ENCODE results near the gene MYBL2.
A peak's percentile ranks its signal among the peaks of the same experiment; 100 is the strongest.
"Not testable (repeated sequence)": the region's sequence is repeated elsewhere in the genome, so short reads cannot be mapped to it uniquely, and the experiment has no call there.

Gene MYBL2

GRCh38 chr20:43666376-43667328, at the start of gene MYBL2:
Gene MYBL2 (plus strand): TSS chr20:43667114. CDS start chr20:43667284, 170 bp downstream.
- peak; percentile 89 for DNase-seq (ENCODE audit: low spot score)

GRCh38 chr20:43631598-43631997, 35.3 kb upstream of the MYBL2 start:
- no peak for DNase-seq (ENCODE audit: low spot score)

- no peak for DNase-seq (ENCODE audit: low spot score)
Observed at GRCh38 chr20:43636429-43636828, 30.5 kb upstream of the MYBL2 start.

- no peak for DNase-seq (ENCODE audit: low spot score)
Observed at GRCh38 chr20:43642548-43642947, 24.4 kb upstream of the MYBL2 start.

GRCh38 chr20:43650997-43651525, 15.9 kb upstream of the MYBL2 start:
- DNase-seq (ENCODE audit: low spot score) = no peak

GRCh38 chr20:43651650-43652184, 15.2 kb upstream of the MYBL2 start:
- not testable (repeated sequence) for DNase-seq (ENCODE audit: low spot score)

GRCh38 chr20:43653966-43654365, 12.9 kb upstream of the MYBL2 start:
- no peak for DNase-seq (ENCODE audit: low spot score)

- DNase-seq (ENCODE audit: low spot score) = not testable (repeated sequence)
Observed at GRCh38 chr20:43655176-43655575, 11.7 kb upstream of the MYBL2 start.

- DNase-seq (ENCODE audit: low spot score) = no peak
Observed at GRCh38 chr20:43655937-43656336, 11.0 kb upstream of the MYBL2 start.

GRCh38 chr20:43658069-43658722, 8.7 kb upstream of the MYBL2 start:
- DNase-seq (ENCODE audit: low spot score) = no peak

- no peak for DNase-seq (ENCODE audit: low spot score)
Observed at GRCh38 chr20:43658723-43659419, 8.0 kb upstream of the MYBL2 start.

GRCh38 chr20:43662943-43663655, 3.8 kb upstream of the MYBL2 start:
- no peak for DNase-seq (ENCODE audit: low spot score)

- no peak for DNase-seq (ENCODE audit: low spot score)
Observed at GRCh38 chr20:43665466-43666176, 1.3 kb upstream of the MYBL2 start.

- DNase-seq (ENCODE audit: low spot score) = peak; percentile 70
Observed at GRCh38 chr20:43667341-43668132, 623 bp downstream of the MYBL2 start.

GRCh38 chr20:43669332-43669731, 2.4 kb downstream of the MYBL2 start:
- DNase-seq (ENCODE audit: low spot score) = no peak

- no peak for DNase-seq (ENCODE audit: low spot score)
Observed at GRCh38 chr20:43670423-43670822, 3.5 kb downstream of the MYBL2 start.

- DNase-seq (ENCODE audit: low spot score) = no peak
Observed at GRCh38 chr20:43676368-43676767, 9.5 kb downstream of the MYBL2 start.

- DNase-seq (ENCODE audit: low spot score) = no peak
Observed at GRCh38 chr20:43680981-43681380, 14.1 kb downstream of the MYBL2 start.

GRCh38 chr20:43681468-43681942, 14.6 kb downstream of the MYBL2 start:
- DNase-seq (ENCODE audit: low spot score) = no peak

GRCh38 chr20:43681991-43682410, 15.1 kb downstream of the MYBL2 start:
- no peak for DNase-seq (ENCODE audit: low spot score)

Measured in ecto neural progenitor cell (in vitro differentiated cells).